IMR-90 (cell line): ENCODE data around the gene ANKEF1.
"Not testable (repeated sequence)": the region's sequence is repeated elsewhere in the genome, so short reads cannot be mapped to it uniquely, and the experiment has no call there.

ENCODE experiments used
- POLR2A ChIP-seq: IDR thresholded peaks from 2 replicates; pipeline ENCODE4 v1.6.1; 2012; ENCODE audit warnings: mild to moderate bottlenecking, low read depth, low read length
- SMC3 ChIP-seq: fragments of 150-350 bp; IDR thresholded peaks from 2 replicates; pipeline ENCODE4 v1.6.1; 2016; ENCODE audit warnings: low read depth, mild to moderate bottlenecking, antibody characterized with exemption, low read length, moderate library complexity
- TF ChIP-seq, protein P1 (sequence below): conservative IDR thresholded peaks from 2 replicates; pipeline ENCODE4 v1.5.1; 2012; ENCODE audit warnings: mild to moderate bottlenecking, low read depth, low read length, improper control_type of control experiment

DNA sequence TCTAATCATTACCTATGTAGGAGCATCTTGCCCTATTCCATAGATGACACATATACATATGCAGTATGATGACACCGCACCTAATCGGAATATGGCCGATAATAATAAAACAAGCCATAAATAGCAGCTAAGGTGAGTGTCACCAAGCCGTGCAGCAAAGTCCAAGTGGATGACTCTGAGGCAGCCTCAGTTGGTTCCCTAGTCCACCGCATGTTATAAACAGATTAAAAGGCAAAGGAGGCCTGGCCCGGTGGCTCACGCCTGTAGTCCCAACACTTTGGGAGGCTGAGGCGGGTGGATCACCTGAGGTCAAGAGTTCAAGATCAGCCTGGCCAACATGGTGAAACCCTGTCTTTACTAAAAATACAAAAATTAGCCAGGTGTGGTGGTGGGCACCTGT lies 1.5 kb downstream of the ANKEF1 start:
- TF ChIP-seq POLR2A, SMC3: not testable (repeated sequence)
- TF ChIP-seq, protein P1, sequence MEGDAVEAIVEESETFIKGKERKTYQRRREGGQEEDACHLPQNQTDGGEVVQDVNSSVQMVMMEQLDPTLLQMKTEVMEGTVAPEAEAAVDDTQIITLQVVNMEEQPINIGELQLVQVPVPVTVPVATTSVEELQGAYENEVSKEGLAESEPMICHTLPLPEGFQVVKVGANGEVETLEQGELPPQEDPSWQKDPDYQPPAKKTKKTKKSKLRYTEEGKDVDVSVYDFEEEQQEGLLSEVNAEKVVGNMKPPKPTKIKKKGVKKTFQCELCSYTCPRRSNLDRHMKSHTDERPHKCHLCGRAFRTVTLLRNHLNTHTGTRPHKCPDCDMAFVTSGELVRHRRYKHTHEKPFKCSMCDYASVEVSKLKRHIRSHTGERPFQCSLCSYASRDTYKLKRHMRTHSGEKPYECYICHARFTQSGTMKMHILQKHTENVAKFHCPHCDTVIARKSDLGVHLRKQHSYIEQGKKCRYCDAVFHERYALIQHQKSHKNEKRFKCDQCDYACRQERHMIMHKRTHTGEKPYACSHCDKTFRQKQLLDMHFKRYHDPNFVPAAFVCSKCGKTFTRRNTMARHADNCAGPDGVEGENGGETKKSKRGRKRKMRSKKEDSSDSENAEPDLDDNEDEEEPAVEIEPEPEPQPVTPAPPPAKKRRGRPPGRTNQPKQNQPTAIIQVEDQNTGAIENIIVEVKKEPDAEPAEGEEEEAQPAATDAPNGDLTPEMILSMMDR = not testable (repeated sequence)
